ENCODE data around the gene HIBCH.
A peak's percentile ranks its signal among the peaks of the same experiment; 100 is the strongest.

Gene HIBCH

DNA sequence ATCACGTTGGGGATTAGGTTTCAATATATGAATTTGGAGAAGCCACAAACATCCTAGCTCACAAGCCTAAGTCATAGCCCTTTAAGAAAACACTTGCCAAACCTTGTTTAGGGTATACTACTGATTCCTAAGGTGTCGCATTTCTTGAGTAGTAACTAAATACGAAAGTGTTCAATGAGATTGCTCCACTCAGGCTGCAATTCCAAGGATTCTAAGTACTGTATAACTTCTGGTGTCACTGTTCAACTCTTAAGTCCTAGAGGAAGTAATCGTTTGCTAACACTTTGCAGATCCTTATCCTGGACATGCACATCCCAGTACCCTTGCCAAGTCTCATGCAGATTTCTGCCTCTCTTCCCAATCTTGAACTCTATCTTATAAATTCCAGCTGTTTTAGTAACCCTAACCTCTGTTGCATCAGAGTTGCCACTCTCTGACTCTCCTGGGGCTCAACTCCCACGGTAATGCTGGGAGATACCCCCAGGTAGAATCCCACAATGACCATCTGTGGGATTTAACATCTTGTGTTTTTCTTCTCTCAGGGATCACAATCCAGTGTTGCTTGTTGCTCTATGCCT is 122.4 kb downstream of the HIBCH start:
- Histone ChIP-seq H3K4me1 (peaks cover 12% of the 10 kb centered on the region), H2AFZ (no peak overlapping the region), H3K4me2 (ENCODE audit: low read length) (peak overlapping the region; percentile 45), H3K27ac (peak overlapping the region; percentile 17), H3K9ac (no peak overlapping the region), H3K36me3 (ENCODE audit: control insufficient read depth, insufficient read depth, low read length) (no peaks in the 10 kb centered on the region), H3K27me3 (ENCODE audit: control insufficient read depth, insufficient read depth, low read length) (no peaks in the 10 kb centered on the region), H3K79me2 (no peaks in the 10 kb centered on the region), H3K4me3 (ENCODE audit: low read depth, low read length) (no peak overlapping the region), H3K9me3 (ENCODE audit: control insufficient read depth, low read length) (no peaks in the 10 kb centered on the region)
- TF ChIP-seq, protein P1, sequence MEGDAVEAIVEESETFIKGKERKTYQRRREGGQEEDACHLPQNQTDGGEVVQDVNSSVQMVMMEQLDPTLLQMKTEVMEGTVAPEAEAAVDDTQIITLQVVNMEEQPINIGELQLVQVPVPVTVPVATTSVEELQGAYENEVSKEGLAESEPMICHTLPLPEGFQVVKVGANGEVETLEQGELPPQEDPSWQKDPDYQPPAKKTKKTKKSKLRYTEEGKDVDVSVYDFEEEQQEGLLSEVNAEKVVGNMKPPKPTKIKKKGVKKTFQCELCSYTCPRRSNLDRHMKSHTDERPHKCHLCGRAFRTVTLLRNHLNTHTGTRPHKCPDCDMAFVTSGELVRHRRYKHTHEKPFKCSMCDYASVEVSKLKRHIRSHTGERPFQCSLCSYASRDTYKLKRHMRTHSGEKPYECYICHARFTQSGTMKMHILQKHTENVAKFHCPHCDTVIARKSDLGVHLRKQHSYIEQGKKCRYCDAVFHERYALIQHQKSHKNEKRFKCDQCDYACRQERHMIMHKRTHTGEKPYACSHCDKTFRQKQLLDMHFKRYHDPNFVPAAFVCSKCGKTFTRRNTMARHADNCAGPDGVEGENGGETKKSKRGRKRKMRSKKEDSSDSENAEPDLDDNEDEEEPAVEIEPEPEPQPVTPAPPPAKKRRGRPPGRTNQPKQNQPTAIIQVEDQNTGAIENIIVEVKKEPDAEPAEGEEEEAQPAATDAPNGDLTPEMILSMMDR (IDR thresholded peaks at IDR 0.05): no peak

DNA sequence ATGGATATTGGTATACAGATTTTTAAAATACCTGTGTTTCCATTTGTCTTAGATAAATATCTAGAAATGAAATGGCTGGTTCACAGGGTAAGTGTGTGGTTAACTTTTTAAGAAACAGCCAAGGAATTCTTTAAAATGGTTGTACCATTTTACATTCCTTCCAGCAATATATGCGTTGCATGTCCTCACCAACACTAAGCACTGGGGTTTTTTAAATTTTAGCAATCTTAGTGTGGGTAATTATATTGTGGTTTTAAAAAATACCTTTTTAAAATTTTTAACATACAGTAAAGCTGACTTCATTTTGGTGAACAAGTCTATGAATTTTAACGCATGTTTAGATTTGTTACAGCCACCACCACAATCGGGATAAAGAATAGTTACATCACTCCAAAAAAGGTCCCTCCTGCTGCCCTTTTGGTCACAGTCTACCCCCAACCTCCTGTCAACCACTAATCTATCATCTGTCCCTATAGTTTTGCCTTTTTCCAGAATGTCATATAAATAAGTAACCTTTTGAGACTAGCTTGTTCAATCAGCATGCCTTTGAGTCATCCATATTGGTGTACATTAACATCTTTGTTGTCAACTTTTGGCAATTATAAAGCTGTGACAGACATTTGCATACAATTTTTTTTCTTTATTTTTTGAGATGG is 129.0 kb downstream of the HIBCH start:
- Histone ChIP-seq H3K4me2 (ENCODE audit: low read length) (no peak overlapping the region), H3K9me3 (ENCODE audit: control insufficient read depth, low read length) (no peaks in the 10 kb centered on the region), H3K4me1 (no peaks in the 10 kb centered on the region), H3K4me3 (ENCODE audit: low read depth, low read length) (no peak overlapping the region), H2AFZ (no peak overlapping the region), H3K36me3 (ENCODE audit: control insufficient read depth, insufficient read depth, low read length) (no peaks in the 10 kb centered on the region), H3K79me2 (no peaks in the 10 kb centered on the region), H3K9ac (no peak overlapping the region), H3K27me3 (ENCODE audit: control insufficient read depth, insufficient read depth, low read length) (no peaks in the 10 kb centered on the region), H3K27ac (no peak overlapping the region)
- TF ChIP-seq, protein P1 (IDR thresholded peaks at IDR 0.05): no peak

DNA sequence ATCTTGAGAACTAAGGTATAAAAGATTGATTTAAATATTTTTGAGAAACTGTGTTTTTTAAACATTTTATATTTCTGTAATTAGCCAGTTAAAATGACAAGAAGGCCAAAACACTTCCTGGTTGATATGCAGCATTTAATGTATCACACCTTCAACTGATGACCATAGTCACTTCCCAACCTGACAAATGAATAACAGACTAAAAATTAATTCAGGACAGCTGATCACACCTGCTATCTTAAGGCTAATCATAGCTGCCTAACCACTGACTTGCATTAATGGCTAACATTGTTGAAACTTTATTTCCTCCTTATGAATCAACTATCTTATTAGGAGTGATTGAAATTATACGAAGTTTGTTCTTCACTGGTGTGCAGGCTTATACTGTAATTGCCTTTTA is 131.3 kb downstream of the HIBCH start:
- H3K79me2 ChIP-seq: no peaks in the 10 kb centered on the region
- no peak overlapping the region for H3K4me3 ChIP-seq (ENCODE audit: low read depth, low read length)
- no peak overlapping the region for H3K4me2 ChIP-seq (ENCODE audit: low read length)
- no peak overlapping the region for H3K27ac ChIP-seq
- TF ChIP-seq, protein P1 (IDR thresholded peaks at IDR 0.05): no peak
- no peaks in the 10 kb centered on the region for H3K4me1 ChIP-seq
- H3K36me3 ChIP-seq (ENCODE audit: control insufficient read depth, insufficient read depth, low read length): no peaks in the 10 kb centered on the region
- no peak overlapping the region for H2AFZ ChIP-seq
- no peaks in the 10 kb centered on the region for H3K9me3 ChIP-seq (ENCODE audit: control insufficient read depth, low read length)
- H3K27me3 ChIP-seq (ENCODE audit: control insufficient read depth, insufficient read depth, low read length): no peaks in the 10 kb centered on the region
- H3K9ac ChIP-seq: no peak overlapping the region

DNA sequence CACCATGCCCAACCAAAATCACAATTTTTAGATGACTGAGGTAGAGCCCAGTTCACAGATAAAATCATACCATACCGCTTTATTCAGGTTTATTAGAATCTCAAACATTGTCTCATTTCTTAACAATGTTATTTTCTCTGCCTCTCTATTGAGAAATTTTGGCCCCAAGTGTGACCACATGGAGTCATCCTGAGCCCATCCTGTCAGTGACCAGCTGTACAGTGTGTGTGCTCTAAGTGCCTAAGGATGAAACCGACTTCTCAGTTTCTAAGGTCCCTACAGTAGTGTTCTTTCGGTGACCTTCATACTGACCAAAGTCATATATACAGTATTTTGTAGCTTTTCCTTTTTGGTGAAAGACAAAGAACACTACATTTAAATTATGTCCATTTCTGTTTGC is 133.4 kb downstream of the HIBCH start:
- Histone ChIP-seq H3K79me2 (no peaks in the 10 kb centered on the region), H3K4me2 (ENCODE audit: low read length) (no peak overlapping the region), H3K36me3 (ENCODE audit: control insufficient read depth, insufficient read depth, low read length) (no peaks in the 10 kb centered on the region), H3K27ac (no peak overlapping the region), H3K9ac (no peak overlapping the region), H3K4me1 (peaks cover 3% of the 10 kb centered on the region), H3K4me3 (ENCODE audit: low read depth, low read length) (no peak overlapping the region), H2AFZ (no peak overlapping the region), H3K27me3 (ENCODE audit: control insufficient read depth, insufficient read depth, low read length) (no peaks in the 10 kb centered on the region), H3K9me3 (ENCODE audit: control insufficient read depth, low read length) (no peaks in the 10 kb centered on the region)
- TF ChIP-seq, protein P1 (IDR thresholded peaks at IDR 0.05): no peak

DNA sequence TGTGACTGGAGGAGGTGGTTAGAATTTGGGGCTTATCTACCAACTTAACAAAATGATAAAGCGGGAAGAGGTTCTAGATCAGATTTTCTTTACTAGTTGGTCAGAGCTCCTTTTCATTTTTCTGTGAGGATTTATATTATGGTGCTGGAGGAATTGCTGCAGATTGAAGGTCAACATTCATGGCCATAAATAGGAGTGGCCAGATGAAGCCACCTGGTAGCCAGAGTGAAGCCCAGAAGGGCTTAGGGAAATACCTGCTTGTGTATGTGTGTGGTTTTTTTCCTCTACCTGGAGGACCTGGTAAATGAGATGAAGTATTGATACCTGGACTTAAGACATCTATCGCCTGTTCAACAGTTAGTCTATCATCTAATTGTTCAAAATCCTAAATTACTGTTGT is 134.2 kb downstream of the HIBCH start:
- Histone ChIP-seq H3K36me3 (ENCODE audit: control insufficient read depth, insufficient read depth, low read length) (no peaks in the 10 kb centered on the region), H3K4me1 (peaks cover 5% of the 10 kb centered on the region), H3K4me2 (ENCODE audit: low read length) (no peak overlapping the region), H3K9me3 (ENCODE audit: control insufficient read depth, low read length) (no peaks in the 10 kb centered on the region), H3K79me2 (no peaks in the 10 kb centered on the region), H3K27me3 (ENCODE audit: control insufficient read depth, insufficient read depth, low read length) (no peaks in the 10 kb centered on the region), H2AFZ (no peak overlapping the region), H3K9ac (no peak overlapping the region), H3K27ac (no peak overlapping the region), H3K4me3 (ENCODE audit: low read depth, low read length) (no peak overlapping the region)
- TF ChIP-seq, protein P1 (IDR thresholded peaks at IDR 0.05): no peak

Data from parathyroid adenoma (tissue), 2 donors.